DOHH2 (cell line): ENCODE results near the gene SVOPL.

Experiments
- H3F3A ChIP-seq: fragments of 200-600 bp; sonication (generic), shearing (Covaris generic); 2 replicates; pipeline ENCODE4 v1.6.0; 2016; ENCODE audit warnings: antibody characterized with exemption, mild to moderate bottlenecking; ENCODE audit not compliant: control insufficient read depth, insufficient read depth
- H3K27ac ChIP-seq: fragments of 200-600 bp; sonication (generic); 2 replicates; pipeline ENCODE4 v1.5.1; 2014; ENCODE audit warnings: low read depth, mild to moderate bottlenecking, low read length, moderate library complexity
- H3K27me3 ChIP-seq: fragments of 200-600 bp; sonication (generic); 2 replicates; pipeline ENCODE4 v1.6.1; 2014; ENCODE audit warnings: mild to moderate bottlenecking, low read length, mixed read lengths; ENCODE audit not compliant: control insufficient read depth
- H3K36me3 ChIP-seq: fragments of 200-600 bp; sonication (generic); 2 replicates; pipeline ENCODE4 v1.6.1; 2014; ENCODE audit warnings: mild to moderate bottlenecking, low read length, moderate library complexity, mixed read lengths; ENCODE audit not compliant: control insufficient read depth
- H3K4me1 ChIP-seq: fragments of 200-600 bp; sonication (generic); 2 replicates; pipeline ENCODE4 v1.6.1; 2014; ENCODE audit warnings: mild to moderate bottlenecking, low read length, mixed read lengths; ENCODE audit not compliant: control insufficient read depth
- H3K4me2 ChIP-seq: fragments of 200-600 bp; sonication (generic); 2 replicates; pipeline ENCODE4 v1.6.0; 2014; ENCODE audit warnings: mild to moderate bottlenecking, low read length, moderate library complexity
- H3K4me3 ChIP-seq: fragments of 200-600 bp; sonication (generic); 2 replicates; pipeline ENCODE4 v1.5.1; 2014; ENCODE audit warnings: mild to moderate bottlenecking, low read length, mixed read lengths
- H3K79me2 ChIP-seq: fragments of 200-600 bp; sonication (generic); 2 replicates; pipeline ENCODE4 v1.6.1; 2014; ENCODE audit warnings: mild to moderate bottlenecking, low read length, mixed read lengths; ENCODE audit not compliant: control insufficient read depth
- H3K9me2 ChIP-seq: fragments of 200-600 bp; sonication (generic); replicated peaks from 2 replicates; pipeline ENCODE4 v1.6.1; 2014; ENCODE audit warnings: mild to moderate bottlenecking, low read length, mixed read lengths; ENCODE audit not compliant: control insufficient read depth
- H3K9me3 ChIP-seq: fragments of 200-600 bp; sonication (generic); 2 replicates; pipeline ENCODE4 v1.6.1; 2014; ENCODE audit warnings: antibody characterized with exemption, low read length, mixed read lengths; ENCODE audit not compliant: control insufficient read depth, insufficient read depth
- H4K20me1 ChIP-seq: fragments of 200-600 bp; sonication (generic); 2 replicates; pipeline ENCODE4 v1.6.0; 2014; ENCODE audit warnings: low read depth, mild to moderate bottlenecking, antibody characterized with exemption, low read length, moderate library complexity; ENCODE audit not compliant: control insufficient read depth, insufficient read depth
- CTCF ChIP-seq: fragments of 200-600 bp; sonication (generic); IDR thresholded peaks from one replicate; pipeline ENCODE4 v1.5.1; 2014; ENCODE audit warnings: antibody characterized with exemption, mild to moderate bottlenecking, low read depth, low read length; ENCODE audit not compliant: poor library complexity, severe bottlenecking
- EZH2phosphoT487 ChIP-seq: fragments of 200-600 bp; sonication (generic); IDR thresholded peaks from 2 replicates; pipeline ENCODE4 v1.6.1; 2017; ENCODE audit warnings: borderline replicate concordance, mild to moderate bottlenecking, antibody characterized with exemption, low read length, moderate library complexity, mixed read lengths

Gene SVOPL

GRCh38 chr7:138661069-138661635, 40.0 kb downstream of the SVOPL start:
- no peaks in the 10 kb centered on the region for H4K20me1 ChIP-seq
- H3K79me2 ChIP-seq: no peaks in the 10 kb centered on the region
- no peak overlapping the region for H3K4me3 ChIP-seq
- no peak overlapping the region for H3K27ac ChIP-seq
- no peak for TF ChIP-seq CTCF
- TF ChIP-seq EZH2phosphoT487: no peak
- no peak overlapping the region for H3K4me2 ChIP-seq
- no peaks in the 10 kb centered on the region for H3F3A ChIP-seq
- no peaks in the 10 kb centered on the region for H3K9me3 ChIP-seq
- no peaks in the 10 kb centered on the region for H3K27me3 ChIP-seq
- no peaks in the 10 kb centered on the region for H3K36me3 ChIP-seq
- H3K4me1 ChIP-seq: no peaks in the 10 kb centered on the region
- no peaks in the 10 kb centered on the region for H3K9me2 ChIP-seq

DNA sequence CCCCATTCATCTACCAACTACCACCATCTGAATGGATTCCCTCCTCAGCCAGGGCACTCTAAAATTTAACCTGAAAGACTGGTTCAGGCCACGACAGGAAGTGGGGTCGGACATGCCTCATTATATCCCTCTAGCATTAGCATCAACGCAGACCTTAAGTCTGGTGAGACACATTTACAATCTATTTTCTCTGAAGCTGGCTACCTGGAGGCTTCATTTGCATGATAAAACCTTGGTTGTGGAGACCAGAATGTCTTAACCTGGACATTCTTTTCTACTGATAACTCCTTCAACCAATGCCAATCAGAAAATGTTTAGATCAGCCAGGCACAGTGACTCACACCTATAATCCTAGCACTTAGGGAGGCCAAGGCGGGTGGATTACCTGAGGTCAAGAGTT, 42.3 kb downstream of the SVOPL start:
- no peak for TF ChIP-seq EZH2phosphoT487
- TF ChIP-seq CTCF: no peak
- H4K20me1 ChIP-seq: no peaks in the 10 kb centered on the region
- no peaks in the 10 kb centered on the region for H3K79me2 ChIP-seq
- no peak overlapping the region for H3K27ac ChIP-seq
- H3K4me2 ChIP-seq: no peak overlapping the region
- H3K9me2 ChIP-seq: no peaks in the 10 kb centered on the region
- 0 out of 2 replicates have a peak, but pooled peaks cover 2% of the 10 kb centered on the region for H3K9me3 ChIP-seq
- H3K4me3 ChIP-seq: no peak overlapping the region
- no peaks in the 10 kb centered on the region for H3K27me3 ChIP-seq
- no peaks in the 10 kb centered on the region for H3K4me1 ChIP-seq
- no peaks in the 10 kb centered on the region for H3F3A ChIP-seq
- H3K36me3 ChIP-seq: no peaks in the 10 kb centered on the region

- Histone ChIP-seq H3K27ac (no peak overlapping the region), H3K79me2 (no peaks in the 10 kb centered on the region), H3K36me3 (no peaks in the 10 kb centered on the region), H3K9me2 (no peaks in the 10 kb centered on the region), H4K20me1 (no peaks in the 10 kb centered on the region), H3K9me3 (0 out of 2 replicates have a peak, but pooled peaks cover 2% of the 10 kb centered on the region), H3K4me2 (no peak overlapping the region), H3K4me1 (no peaks in the 10 kb centered on the region), H3F3A (no peaks in the 10 kb centered on the region), H3K4me3 (no peak overlapping the region), H3K27me3 (no peaks in the 10 kb centered on the region)
- TF ChIP-seq EZH2phosphoT487 (no peak), CTCF (no peak)
These were observed 43.2 kb downstream of the SVOPL start for GRCh38 chr7:138657854-138658386.

- H3K4me2 ChIP-seq: no peak overlapping the region
- TF ChIP-seq EZH2phosphoT487 (no peak), CTCF (no peak)
- H3K4me1 ChIP-seq: no peaks in the 10 kb centered on the region
- no peaks in the 10 kb centered on the region for H3K9me2 ChIP-seq
- H3K36me3 ChIP-seq: no peaks in the 10 kb centered on the region
- H3K79me2 ChIP-seq: no peaks in the 10 kb centered on the region
- H3K27ac ChIP-seq: no peak overlapping the region
- no peaks in the 10 kb centered on the region for H4K20me1 ChIP-seq
- 0 out of 2 replicates have a peak, but pooled peaks cover 2% of the 10 kb centered on the region for H3K9me3 ChIP-seq
- no peak overlapping the region for H3K4me3 ChIP-seq
- H3K27me3 ChIP-seq: no peaks in the 10 kb centered on the region
- no peaks in the 10 kb centered on the region for H3F3A ChIP-seq
These were observed 44.2 kb downstream of the SVOPL start for GRCh38 chr7:138656952-138657351.
